HepG2 (cell line): ENCODE measurements around the gene TTC4. TPM values are rescaled to one million over a fixed set of nuclear protein-coding genes. Genes with fewer than 3 reads are reported as not detected.

ENCODE experiments used
- GFI1 ChIP-seq: sonication (generic); formaldehyde crosslinking; IDR thresholded peaks from 2 replicates; pipeline ENCODE4 v1.5.0; 2020; ENCODE audit warnings: missing genetic modification reagents, mild to moderate bottlenecking, borderline replicate concordance
- JARID2 ChIP-seq: sonication (generic); formaldehyde crosslinking; IDR thresholded peaks from 2 replicates; pipeline ENCODE4 v1.8.1; 2023; ENCODE audit warnings: missing genetic modification reagents, inconsistent platforms; ENCODE audit not compliant: insufficient replicate concordance
- NR2C2 ChIP-seq: sonication (generic); formaldehyde crosslinking; IDR thresholded peaks from 2 replicates; pipeline ENCODE4 v1.4.0; 2020; ENCODE audit warnings: missing genetic modification reagents, mild to moderate bottlenecking, moderate library complexity, borderline replicate concordance
- NRL ChIP-seq: sonication (generic); formaldehyde crosslinking; IDR thresholded peaks from 2 replicates; pipeline ENCODE4 v1.5.0; 2020; ENCODE audit warnings: missing genetic modification reagents, mild to moderate bottlenecking, moderate library complexity, borderline replicate concordance
- PREB ChIP-seq: sonication (generic); formaldehyde crosslinking; IDR thresholded peaks from 2 replicates; pipeline ENCODE4 v1.4.0; 2020; ENCODE audit warnings: missing genetic modification reagents
- RERE ChIP-seq: IDR thresholded peaks from 2 replicates; pipeline ENCODE4 v1.6.1; 2016; ENCODE audit warnings: low read depth, missing genetic modification reagents, missing compliant biosample characterization
- SATB2 ChIP-seq: sonication (generic); formaldehyde crosslinking; IDR thresholded peaks from 2 replicates; pipeline ENCODE4 v1.5.0; 2020; ENCODE audit warnings: missing genetic modification reagents
- SMC3 ChIP-seq: IDR thresholded peaks from 2 replicates; pipeline ENCODE4 v1.6.1; 2011; ENCODE audit warnings: low read length, improper control_type of control experiment
- SMYD3 ChIP-seq: sonication (generic); formaldehyde crosslinking; IDR thresholded peaks from 2 replicates; pipeline ENCODE4 v1.8.1; 2023; ENCODE audit warnings: mild to moderate bottlenecking, missing genetic modification reagents
- SOX5 ChIP-seq: IDR thresholded peaks from 2 replicates; pipeline ENCODE4 v1.6.1; 2016; ENCODE audit warnings: borderline replicate concordance
- TFDP2 ChIP-seq: sonication (generic); formaldehyde crosslinking; IDR thresholded peaks from 2 replicates; pipeline ENCODE4 v1.4.0; 2020; ENCODE audit warnings: missing genetic modification reagents
- ZNF10 ChIP-seq: sonication (generic); formaldehyde crosslinking; IDR thresholded peaks from 2 replicates; pipeline ENCODE4 v1.4.0; 2020; ENCODE audit warnings: mild to moderate bottlenecking, low read depth, missing genetic modification reagents, borderline replicate concordance
- ZNF264 ChIP-seq: sonication (generic); formaldehyde crosslinking; IDR thresholded peaks from 2 replicates; pipeline ENCODE4 v1.4.0; 2020; ENCODE audit warnings: missing genetic modification reagents
- ZNF30 ChIP-seq: sonication (generic); formaldehyde crosslinking; IDR thresholded peaks from 2 replicates; pipeline ENCODE4 v1.5.0; 2020; ENCODE audit warnings: mild to moderate bottlenecking, missing genetic modification reagents
- ZNF614 ChIP-seq: IDR thresholded peaks from 2 replicates; pipeline ENCODE4 v1.6.1; 2018; ENCODE audit warnings: missing biosample characterization, missing genetic modification reagents, inconsistent platforms, borderline replicate concordance
- ZNF616 ChIP-seq: sonication (generic); formaldehyde crosslinking; IDR thresholded peaks from 2 replicates; pipeline ENCODE4 v1.5.0; 2020; ENCODE audit warnings: low read depth, mild to moderate bottlenecking, missing genetic modification reagents
- ZNF674 ChIP-seq: sonication (generic); formaldehyde crosslinking; IDR thresholded peaks from 2 replicates; pipeline ENCODE4 v1.5.0; 2020; ENCODE audit warnings: low read depth, mild to moderate bottlenecking, missing genetic modification reagents
- ZNF724P ChIP-seq: sonication (generic); formaldehyde crosslinking; IDR thresholded peaks from 2 replicates; pipeline ENCODE4 v1.8.0; 2022; ENCODE audit warnings: missing genetic modification reagents, borderline replicate concordance
- ZNF746 ChIP-seq: sonication (generic); formaldehyde crosslinking; IDR thresholded peaks from 2 replicates; pipeline ENCODE4 v1.8.0; 2022; ENCODE audit warnings: mild to moderate bottlenecking, missing genetic modification reagents
- ZNF784 ChIP-seq: sonication (generic); formaldehyde crosslinking; IDR thresholded peaks from 2 replicates; pipeline ENCODE4 v1.5.1; 2020; ENCODE audit warnings: missing genetic modification reagents, mild to moderate bottlenecking, borderline replicate concordance
- polyA plus RNA-seq, 8 experiments: library from polyadenylated mRNA; depleted of rRNA in 3 of 8; stranded (reverse) in 7 of 8; unstranded in 1 of 8; fragments of >200 nt; fragmentation: Illumina TruSeq in 4 of 8; extraction: Trizol in 4 of 8; gene quantifications; 2 replicates each; pipeline versions ENCODE4 v1.2.1 to v1.2.3, GENCODE V29; 2011 to 2016; ENCODE audit warnings: low read depth in 4 of 8, missing spikeins in 1 of 8, mixed read lengths in 1 of 8; ENCODE audit not compliant: insufficient read depth in 1 of 8
- total RNA-seq, 5 experiments: library from RNA; depleted of rRNA; stranded (reverse); fragments of >200 nt; fragmentation: Illumina TruSeq; extraction: Trizol; gene quantifications; 2 replicates each; pipeline ENCODE4 v1.2.3, GENCODE V29; 2016; ENCODE audit warnings: low read depth in 1 of 5

TTC4 gene
- total and polyA plus RNA-seq, 2 of the 13 experiments (the other 11 are each of a cell fraction or from before 2014, with no cell fraction given): 13.1 to 24.7 TPM

GRCh38 chr1:54715493-54716298 is at the start of gene TTC4 (continued):
- TF ChIP-seq NR2C2 (CRISPR knock-in tag) (peak; percentile 58), ZNF614 (CRISPR knock-in tag) (peak; percentile 94; the same call in 1 of the 2 replicates), ZNF616 (CRISPR knock-in tag) (no peak), NRL (peak; percentile 90; the same call in 1 of the 2 replicates), ZNF30 (CRISPR knock-in tag) (no peak), SATB2 (0 out of 2 replicates have a peak, but pooled peaks have one; percentile 47), ZNF746 (CRISPR knock-in tag) (peak; percentile 68; the same call in 1 of the 2 replicates), ZNF264 (CRISPR knock-in tag) (0 out of 2 replicates have a peak, but pooled peaks have one; percentile 32), PREB (0 out of 2 replicates have a peak, but pooled peaks have one; percentile 62), SMYD3 (peak; percentile 84; the same call in 1 of the 2 replicates), ZNF10 (CRISPR knock-in tag) (no peak), ZNF674 (CRISPR knock-in tag) (no peak), SMC3 (no peak), ZNF784 (CRISPR knock-in tag) (peak; percentile 65; the same call in 1 of the 2 replicates), SOX5 (CRISPR knock-in tag) (peak; percentile 32; the same call in 1 of the 2 replicates), JARID2 (CRISPR knock-in tag) (no peak), RERE (CRISPR knock-in tag) (0 out of 2 replicates have a peak, but pooled peaks have one; percentile 29), GFI1 (CRISPR knock-in tag) (peak; percentile 84; the same call in 1 of the 2 replicates), ZNF724P (CRISPR knock-in tag) (peak; percentile 78; the same call in 1 of the 2 replicates), TFDP2 (peak; percentile 56)
